Activated CD8-positive, alpha-beta memory T cell treated with anti-CD3 and anti-CD28 coated beads, Interleukin-2, amount 10 ng/mL, durations not matched to agents 7 days and 5 days (primary cell): ENCODE measurements around the gene LRRC71. TPM values are rescaled to one million over a fixed set of nuclear protein-coding genes. Genes with fewer than 3 reads are reported as not detected.
A peak's percentile ranks its signal among the peaks of the same experiment; 100 is the strongest.

Experiments
- ATAC-seq: fragments of 150-1000 bp; cut with Tn5 transposase; one replicate; pipeline ENCODE4 v1.10.0; 2021; ENCODE audit warnings: moderate library complexity
- CTCF ChIA-PET: fragments of 350-600 bp; sonication (Branson Sonifier 250); formaldehyde crosslinking; loops from one replicate; lab custom pipeline; 2021; ENCODE audit warnings: antibody characterized with exemption; lab: Charles Lee
- DNase-seq: peaks from one replicate; pipeline ENCODE4 v3.0.0-alpha.2; 2020
- H3K27ac Mint-ChIP-seq: one replicate; pipeline ENCODE4 v1.8.0; 2021; ENCODE audit warnings: mild to moderate bottlenecking, mixed read lengths
- H3K27me3 Mint-ChIP-seq: one replicate; pipeline ENCODE4 v1.8.0; 2021; ENCODE audit warnings: mixed read lengths
- H3K36me3 Mint-ChIP-seq: one replicate; pipeline ENCODE4 v1.8.0; 2021; ENCODE audit warnings: mild to moderate bottlenecking, mixed read lengths
- H3K4me1 Mint-ChIP-seq: one replicate; pipeline ENCODE4 v1.8.0; 2021; ENCODE audit warnings: mixed read lengths
- H3K4me3 Mint-ChIP-seq: one replicate; pipeline ENCODE4 v1.8.0; 2021; ENCODE audit warnings: mild to moderate bottlenecking, moderate library complexity, mixed read lengths
- H3K9me3 Mint-ChIP-seq: one replicate; pipeline ENCODE4 v1.8.0; 2022; ENCODE audit warnings: low read depth, mixed read lengths
- total RNA-seq, 2 experiments: library from RNA; stranded (reverse); gene quantifications; one replicate each; pipeline ENCODE4 v1.2.3, GENCODE V29; 2021

Gene LRRC71
- total RNA-seq, 2 experiments from 2014 or later, result not detected

- Mint-ChIP-seq H3K4me1 (no peaks in the 10 kb centered on the region), H3K27ac (no peak overlapping the region), H3K9me3 (no peaks in the 10 kb centered on the region), H3K27me3 (peaks cover 36% of the 10 kb centered on the region), H3K36me3 (no peaks in the 10 kb centered on the region), H3K4me3 (no peak overlapping the region)
- CTCF ChIA-PET, result interaction anchor here (1.0 to 1.8 kb wide), 3 partner anchors 9 to 45 kb away, joined by 4 to 7 read pairs (median 5); partner anchors contain the start of gene INSRR
- ATAC-seq, result no peak
- DNase-seq, result no peak
Measured at GRCh38 chr1:156883919-156884318, 36.5 kb upstream of the LRRC71 start.

- Mint-ChIP-seq H3K36me3 (no peaks in the 10 kb centered on the region), H3K27ac (no peak overlapping the region), H3K27me3 (peaks cover 38% of the 10 kb centered on the region), H3K9me3 (no peaks in the 10 kb centered on the region), H3K4me3 (no peak overlapping the region), H3K4me1 (peaks cover under 1% of the 10 kb centered on the region)
- DNase-seq (no peak), ATAC-seq (no peak)
- CTCF ChIA-PET, result interaction anchor here (1.6 to 3.4 kb wide), 3 partner anchors 23 to 46 kb away, joined by 5 to 17 read pairs (median 7); partner anchors contain the start of gene NTRK1
Measured at GRCh38 chr1:156884560-156885184, 35.8 kb upstream of the LRRC71 start.

GRCh38 chr1:156885314-156885713 is 35.1 kb upstream of the LRRC71 start:
- DNase-seq (no peak), ATAC-seq (no peak)
- H3K27me3 Mint-ChIP-seq, result peaks cover 38% of the 10 kb centered on the region
- H3K27ac Mint-ChIP-seq, result no peak overlapping the region
- H3K4me3 Mint-ChIP-seq, result no peak overlapping the region
- H3K36me3 Mint-ChIP-seq, result no peaks in the 10 kb centered on the region
- H3K4me1 Mint-ChIP-seq, result peaks cover 4% of the 10 kb centered on the region
- H3K9me3 Mint-ChIP-seq, result no peaks in the 10 kb centered on the region
- CTCF ChIA-PET, result interaction anchor here (1.0 to 3.5 kb wide), 5 partner anchors 23 to 196 kb away, joined by 3 to 17 read pairs (median 5); partner anchors contain the start of genes NTRK1 and PRCC

- Mint-ChIP-seq H3K9me3 (no peaks in the 10 kb centered on the region), H3K4me3 (no peak overlapping the region), H3K36me3 (no peaks in the 10 kb centered on the region), H3K27me3 (peaks cover 42% of the 10 kb centered on the region), H3K4me1 (peaks cover 4% of the 10 kb centered on the region), H3K27ac (no peak overlapping the region)
- CTCF ChIA-PET, result interaction anchor here (1.0 to 3.5 kb wide), 5 partner anchors 24 to 197 kb away, joined by 3 to 17 read pairs (median 5); partner anchors contain the start of genes NTRK1 and PRCC
- ATAC-seq (no peak), DNase-seq (no peak)
Measured at GRCh38 chr1:156885880-156886355, 34.5 kb upstream of the LRRC71 start.

- Mint-ChIP-seq H3K4me3 (no peak overlapping the region), H3K27ac (no peak overlapping the region), H3K9me3 (no peaks in the 10 kb centered on the region), H3K27me3 (peaks cover 46% of the 10 kb centered on the region), H3K36me3 (no peaks in the 10 kb centered on the region), H3K4me1 (peaks cover 4% of the 10 kb centered on the region)
- CTCF ChIA-PET, result interaction anchor here (1.6 to 6.7 kb wide), 6 partner anchors 27 to 198 kb away, joined by 3 to 86 read pairs (median 16); partner anchors contain the start of genes NTRK1 and PRCC
- DNase-seq (no peak), ATAC-seq (no peak)
Measured at GRCh38 chr1:156886583-156887281, 33.7 kb upstream of the LRRC71 start.

- peaks cover 52% of the 10 kb centered on the region for H3K27me3 Mint-ChIP-seq
- CTCF ChIA-PET, result interaction anchor here (1.9 to 6.7 kb wide), 5 partner anchors 27 to 198 kb away, joined by 8 to 86 read pairs (median 17); partner anchors contain the start of gene NTRK1
- DNase-seq (no peak), ATAC-seq (no peak)
- no peak overlapping the region for H3K27ac Mint-ChIP-seq
- no peak overlapping the region for H3K4me3 Mint-ChIP-seq
- H3K9me3 Mint-ChIP-seq, result no peaks in the 10 kb centered on the region
- no peaks in the 10 kb centered on the region for H3K36me3 Mint-ChIP-seq
- H3K4me1 Mint-ChIP-seq, result peaks cover 8% of the 10 kb centered on the region
Measured at GRCh38 chr1:156887317-156887716, 33.1 kb upstream of the LRRC71 start.

- ATAC-seq, result no peak
- H3K9me3 Mint-ChIP-seq, result no peaks in the 10 kb centered on the region
- H3K27me3 Mint-ChIP-seq, result peaks cover 52% of the 10 kb centered on the region
- H3K27ac Mint-ChIP-seq, result no peak overlapping the region
- H3K4me3 Mint-ChIP-seq, result no peak overlapping the region
- no peaks in the 10 kb centered on the region for H3K36me3 Mint-ChIP-seq
- DNase-seq, result no peak
- CTCF ChIA-PET, result interaction anchor here (1.3 to 6.7 kb wide), 6 partner anchors 28 to 199 kb away, joined by 3 to 86 read pairs (median 16); partner anchors contain the start of gene NTRK1
- peaks cover 8% of the 10 kb centered on the region for H3K4me1 Mint-ChIP-seq
Measured at GRCh38 chr1:156887734-156888133, 32.7 kb upstream of the LRRC71 start.

GRCh38 chr1:156889802-156890580 is 30.4 kb upstream of the LRRC71 start:
- Mint-ChIP-seq H3K36me3 (no peaks in the 10 kb centered on the region), H3K27me3 (peaks cover 68% of the 10 kb centered on the region), H3K27ac (no peak overlapping the region), H3K4me3 (no peak overlapping the region), H3K9me3 (no peaks in the 10 kb centered on the region), H3K4me1 (peaks cover 12% of the 10 kb centered on the region)
- DNase-seq (peak; percentile 74), ATAC-seq (peak; percentile 37)
- CTCF ChIA-PET, result interaction anchor here (0.5 to 6.7 kb wide), 44 partner anchors 10 to 335 kb away, joined by 3 to 105 read pairs (median 6); partner anchors contain the start of genes CRABP2, INSRR, ISG20L2 and METTL25B

GRCh38 chr1:156892190-156893047 is 28.0 kb upstream of the LRRC71 start:
- CTCF ChIA-PET, result interaction anchor here (0.6 to 6.7 kb wide), 26 partner anchors 8 to 268 kb away, joined by 3 to 105 read pairs (median 4); partner anchors contain the start of genes INSRR, ISG20L2, METTL25B and NTRK1
- Mint-ChIP-seq H3K4me1 (peaks cover 12% of the 10 kb centered on the region), H3K27ac (no peak overlapping the region), H3K4me3 (peak overlapping the region; percentile 39), H3K36me3 (no peaks in the 10 kb centered on the region), H3K27me3 (peaks cover 68% of the 10 kb centered on the region), H3K9me3 (no peaks in the 10 kb centered on the region)
- ATAC-seq (peak; percentile 97), DNase-seq (peak; percentile 91)

GRCh38 chr1:156893048-156893953 is 27.1 kb upstream of the LRRC71 start, which contains the start of gene PEAR1:
Gene PEAR1, plus strand, starts transcription at chr1:156893718. Its CDS starts 10,209 bp downstream, at chr1:156903927.
- H3K27me3 Mint-ChIP-seq, result peaks cover 76% of the 10 kb centered on the region
- DNase-seq (no peak), ATAC-seq (no peak)
- no peaks in the 10 kb centered on the region for H3K9me3 Mint-ChIP-seq
- no peaks in the 10 kb centered on the region for H3K36me3 Mint-ChIP-seq
- CTCF ChIA-PET, result interaction anchor here (0.6 to 6.7 kb wide), 22 partner anchors 7 to 269 kb away, joined by 3 to 105 read pairs (median 8); partner anchors contain the start of genes INSRR, ISG20L2, METTL25B and NTRK1
- H3K4me1 Mint-ChIP-seq, result peaks cover 18% of the 10 kb centered on the region
- no peak within 1 kb of the TSS for H3K27ac Mint-ChIP-seq
- H3K4me3 Mint-ChIP-seq, result peak within 1 kb of the TSS; percentile 39

GRCh38 chr1:156894001-156894400 is 26.4 kb upstream of the LRRC71 start:
- Mint-ChIP-seq H3K4me1 (peaks cover 22% of the 10 kb centered on the region), H3K9me3 (no peaks in the 10 kb centered on the region), H3K27me3 (peaks cover 78% of the 10 kb centered on the region), H3K27ac (no peak overlapping the region), H3K4me3 (no peak overlapping the region), H3K36me3 (no peaks in the 10 kb centered on the region)
- ATAC-seq, result no peak
- CTCF ChIA-PET, result interaction anchor here (0.7 to 1.9 kb wide), 7 partner anchors 17 to 55 kb away, joined by 3 to 10 read pairs (median 5); partner anchors contain the start of genes INSRR and LRRC71
- DNase-seq, result no peak
